ENCODE measurements around the gene HRH2. TPM values are rescaled to one million over a fixed set of nuclear protein-coding genes. Genes with fewer than 3 reads are reported as not detected.

Gene HRH2
- total and polyA plus RNA-seq, 7 donors: 0.17 to 7.0 (median 0.51) TPM

GRCh38 chr5:175620527-175620926 is 37.3 kb upstream of the HRH2 start:
- intact Hi-C loops (cut with DNase I): no loop called here
- 36 to 70% (median 60%) methylated on average over 1 of the region's 1 CpG for WGBS, 3 donors
- no peak for ATAC-seq

GRCh38 chr5:175621971-175622370 is 35.9 kb upstream of the HRH2 start:
- Histone ChIP-seq H3K27me3 (ENCODE audit: insufficient read depth in 3 of 3, low read length in 2 of 3) (no peaks in the 10 kb centered on the region), H3K36me3 (ENCODE audit: insufficient read depth in 1 of 2, low read depth in 1 of 2) (no peaks in the 10 kb centered on the region), H3K9me3 (no peaks in the 10 kb centered on the region), H3K27ac (no peak overlapping the region), H3K4me1 (no peaks in the 10 kb centered on the region), H3K4me3 (no peak overlapping the region)
- WGBS, 3 donors: 48 to 60% (median 52%) methylated on average over 1 of the region's 1 CpG
- TF ChIP-seq CTCF (IDR thresholded peaks at IDR 0.05): no peak
- no peak for DNase-seq
- intact Hi-C loops (cut with DNase I): no loop called here
- no peak for ATAC-seq

More at GRCh38 chr5:175620527-175620926, 37.3 kb upstream of the HRH2 start:
- H3K27me3 ChIP-seq (ENCODE audit: insufficient read depth in 3 of 3, low read length in 2 of 3): no peaks in the 10 kb centered on the region
- no peak for TF ChIP-seq CTCF (IDR thresholded peaks at IDR 0.05)
- no peaks in the 10 kb centered on the region for H3K9me3 ChIP-seq
- H3K4me1 ChIP-seq: no peaks in the 10 kb centered on the region
- H3K36me3 ChIP-seq (ENCODE audit: insufficient read depth in 1 of 2, low read depth in 1 of 2): no peaks in the 10 kb centered on the region
- no peak overlapping the region for H3K27ac ChIP-seq
- no peak for DNase-seq
- no peak overlapping the region for H3K4me3 ChIP-seq

- intact Hi-C loops (cut with DNase I): no loop called here
- no peak for ATAC-seq
- 38 to 45% (median 42%) methylated on average over 7 of the region's 7 CpGs for WGBS, 3 donors
- no peak for TF ChIP-seq CTCF (IDR thresholded peaks at IDR 0.05)
- Histone ChIP-seq H3K27me3 (ENCODE audit: insufficient read depth in 3 of 3, low read length in 2 of 3) (no peaks in the 10 kb centered on the region), H3K27ac (no peak overlapping the region), H3K9me3 (no peaks in the 10 kb centered on the region), H3K4me1 (no peaks in the 10 kb centered on the region), H3K36me3 (ENCODE audit: insufficient read depth in 1 of 2, low read depth in 1 of 2) (no peaks in the 10 kb centered on the region), H3K4me3 (no peak overlapping the region)
- DNase-seq: no peak
Measured at GRCh38 chr5:175623088-175623487, 34.8 kb upstream of the HRH2 start.

- no peak overlapping the region for H3K4me3 ChIP-seq
- no peak overlapping the region for H3K27ac ChIP-seq
- H3K27me3 ChIP-seq (ENCODE audit: insufficient read depth in 3 of 3, low read length in 2 of 3): no peaks in the 10 kb centered on the region
- ATAC-seq: no peak
- H3K9me3 ChIP-seq: no peaks in the 10 kb centered on the region
- WGBS, 3 donors: 50 to 63% (median 61%) methylated on average over 3 of the region's 3 CpGs
- intact Hi-C loops (cut with DNase I): no loop called here
- DNase-seq: no peak
- no peaks in the 10 kb centered on the region for H3K36me3 ChIP-seq (ENCODE audit: insufficient read depth in 1 of 2, low read depth in 1 of 2)
- no peaks in the 10 kb centered on the region for H3K4me1 ChIP-seq
- no peak for TF ChIP-seq CTCF (IDR thresholded peaks at IDR 0.05)
Measured at GRCh38 chr5:175624316-175624715, 33.6 kb upstream of the HRH2 start.

GRCh38 chr5:175627005-175627404 is 30.9 kb upstream of the HRH2 start:
- H3K4me1 ChIP-seq: no peaks in the 10 kb centered on the region
- no peak overlapping the region for H3K4me3 ChIP-seq
- TF ChIP-seq CTCF (IDR thresholded peaks at IDR 0.05): no peak
- 50 to 68% (median 53%) methylated on average over 4 to 5 of the region's 5 CpGs for WGBS, 3 donors
- H3K27me3 ChIP-seq (ENCODE audit: insufficient read depth in 3 of 3, low read length in 2 of 3): no peaks in the 10 kb centered on the region
- H3K27ac ChIP-seq: no peak overlapping the region
- no peaks in the 10 kb centered on the region for H3K36me3 ChIP-seq (ENCODE audit: insufficient read depth in 1 of 2, low read depth in 1 of 2)
- intact Hi-C loops (cut with DNase I): no loop called here
- no peaks in the 10 kb centered on the region for H3K9me3 ChIP-seq
- ATAC-seq: no peak
- DNase-seq: no peak

All from psoas muscle (tissue), 8 donors.